T-helper 22 cell (primary cell): ENCODE measurements around the gene TFF1.

ENCODE experiments used
- DNase-seq: peaks from one replicate; pipeline ENCODE4 v3.0.0-alpha.2; 2020; ENCODE audit warnings: low read depth

TFF1 gene

DNA sequence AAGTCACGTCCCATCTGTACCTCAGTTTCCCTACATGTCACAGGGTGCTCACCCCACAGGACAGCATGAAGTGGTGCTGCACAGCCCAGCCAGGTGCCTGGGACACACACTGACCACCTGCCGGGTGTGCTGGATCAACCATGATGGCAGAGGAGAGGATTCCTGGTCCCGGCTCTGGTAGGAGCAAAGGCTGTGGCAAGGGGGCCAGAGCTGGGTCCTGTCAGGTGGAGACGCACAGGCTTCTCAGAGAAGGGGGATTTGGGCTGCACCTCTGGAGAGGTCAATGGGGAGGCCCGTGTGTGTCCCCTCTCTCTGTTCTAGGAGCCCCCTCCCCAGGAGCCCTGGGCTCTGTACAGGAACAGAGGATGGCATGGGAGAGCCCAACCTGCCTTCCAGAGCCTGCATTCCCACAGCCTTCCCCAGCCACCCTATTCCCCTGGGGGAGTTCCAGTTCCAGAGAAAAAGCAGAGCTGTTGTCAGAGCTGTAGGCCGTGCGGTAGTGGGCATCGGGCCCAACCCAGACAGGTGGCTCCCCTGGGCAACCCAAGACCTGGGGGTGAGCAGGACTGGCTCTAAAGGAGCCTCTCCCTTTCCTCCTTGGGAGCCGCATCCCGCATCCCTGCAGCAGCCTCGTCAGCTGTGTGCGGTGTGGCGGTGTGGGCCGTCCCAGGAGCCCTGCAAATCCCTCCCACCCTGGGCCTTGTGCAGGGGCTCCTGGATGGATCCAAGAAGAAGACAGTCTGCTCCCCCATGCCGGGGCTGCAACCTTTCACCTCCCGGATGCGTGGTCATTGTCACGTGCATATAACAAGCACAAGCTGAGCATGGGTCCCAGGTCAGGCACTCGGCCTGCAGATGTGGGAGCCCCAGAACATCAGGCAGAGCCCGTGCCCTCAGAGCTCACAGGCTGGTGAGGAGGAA, 48.2 kb downstream of the TFF1 start:
- DNase-seq = no peak

DNA sequence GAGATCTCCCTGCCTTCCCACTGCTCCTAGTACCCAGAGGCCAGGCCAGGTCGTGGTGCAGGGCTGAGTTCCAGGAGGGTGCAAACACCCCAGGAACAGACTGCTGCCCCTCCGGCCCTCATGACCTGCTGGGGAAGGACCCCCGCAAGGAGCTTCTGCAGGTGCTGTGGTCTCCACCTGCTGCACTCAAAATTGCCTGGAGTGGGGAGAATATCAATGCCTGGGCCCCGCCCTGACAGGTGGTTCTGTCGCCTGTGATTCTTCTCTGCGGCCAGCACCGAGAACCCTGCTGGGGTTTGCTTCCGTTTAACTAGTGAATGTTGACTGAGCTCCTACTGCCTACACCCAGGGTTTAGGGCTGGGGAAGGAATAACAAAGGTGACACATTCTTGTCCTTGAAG, 49.0 kb downstream of the TFF1 start:
- no peak for DNase-seq

GRCh38 chr21:42316891-42317290, 49.4 kb downstream of the TFF1 start:
- no peak for DNase-seq

- no peak for DNase-seq
Measured at GRCh38 chr21:42315296-42315891, 50.9 kb downstream of the TFF1 start, which contains the start of gene TFF3. TFF3 (minus strand) TSS chr21:42315409; CDS start chr21:42315374, 35 bp downstream.

DNA sequence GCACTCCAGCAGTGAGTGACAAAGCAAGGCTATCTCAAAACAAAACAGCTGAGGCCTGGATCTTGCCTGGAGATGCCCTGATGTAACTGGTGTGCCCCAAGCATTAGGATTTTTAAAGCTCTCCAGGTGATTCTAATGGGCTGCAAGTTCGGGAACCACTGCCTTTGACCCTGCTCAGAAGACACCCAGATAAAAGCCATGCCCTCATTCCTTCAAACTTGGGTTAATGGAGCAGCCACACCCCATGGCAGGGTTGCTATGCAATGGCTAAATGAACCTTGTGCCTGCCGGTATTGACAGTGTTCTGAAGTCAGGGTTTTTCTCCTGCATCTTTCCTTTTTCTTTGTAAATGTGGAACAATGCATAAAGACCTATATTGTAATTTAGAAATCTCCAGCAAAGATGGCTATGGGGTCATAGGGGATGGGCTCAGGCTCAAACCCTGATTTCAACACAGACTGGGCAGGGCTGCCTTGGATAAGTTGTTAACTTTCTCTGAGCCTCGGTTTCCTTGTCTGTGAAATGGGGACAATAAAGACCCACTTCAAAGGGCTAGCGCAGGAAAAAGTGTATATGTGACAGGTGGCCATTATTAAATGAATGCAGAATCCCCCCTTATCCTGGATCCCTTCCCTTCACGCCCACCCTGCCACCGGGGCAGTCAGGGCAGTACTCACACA, 51.6 kb downstream of the TFF1 start:
- DNase-seq = no peak

- DNase-seq = no peak
Measured at GRCh38 chr21:42313501-42313969, 52.8 kb downstream of the TFF1 start.

DNA sequence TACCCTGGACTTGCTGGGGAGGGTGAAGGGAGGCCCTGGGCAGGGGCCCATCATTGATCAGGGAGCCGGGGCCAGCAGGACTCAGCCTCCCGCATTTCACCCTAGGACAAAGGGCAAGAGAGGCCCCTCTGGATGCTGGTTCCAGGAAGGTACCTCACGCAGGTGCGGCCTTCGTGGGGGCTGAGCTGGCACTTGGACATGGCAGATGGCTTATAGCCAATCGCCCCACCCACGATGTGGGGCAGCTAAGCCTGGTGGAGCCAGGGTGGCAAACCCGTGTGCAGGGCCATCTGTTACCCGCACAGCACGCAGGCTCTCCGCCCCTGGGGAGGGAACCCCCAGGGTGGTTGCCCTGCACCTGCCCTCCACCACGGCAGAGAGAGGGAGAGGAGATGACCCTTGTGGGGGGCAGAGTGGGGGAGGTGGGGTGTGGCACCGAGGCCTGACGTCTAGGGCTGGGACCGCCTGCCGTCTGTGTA, 53.7 kb downstream of the TFF1 start:
- DNase-seq = no peak
